Neural cell (in vitro differentiated cells): ENCODE results near the gene DCT. TPM values are rescaled to one million over a fixed set of nuclear protein-coding genes. Genes with fewer than 3 reads are reported as not detected.

Source experiments
- H2AFZ ChIP-seq: fragments of 200-600, 300-800 bp; sonication (generic), shearing (Covaris generic); 2 replicates; pipeline ENCODE4 v1.6.0; 2014; ENCODE audit warnings: low read depth, mild to moderate bottlenecking, antibody characterized with exemption, low read length, moderate library complexity
- H3F3A ChIP-seq: fragments of 200-600 bp; shearing (Covaris generic); 2 replicates; pipeline ENCODE4 v1.6.1; 2016; ENCODE audit warnings: mild to moderate bottlenecking, moderate library complexity, mixed read lengths, antibody characterized with exemption, low read length; ENCODE audit not compliant: insufficient read depth, poor library complexity, severe bottlenecking
- H3K27ac ChIP-seq: fragments of 200-600, 300-800 bp; sonication (generic), shearing (Covaris generic); 2 replicates; pipeline ENCODE4 v1.5.1; 2014; ENCODE audit warnings: mild to moderate bottlenecking, low read length, moderate library complexity
- H3K27me3 ChIP-seq: fragments of 300-800, 200-600 bp; sonication (generic), shearing (Covaris generic); 2 replicates; pipeline ENCODE4 v1.6.0; 2014; ENCODE audit warnings: mild to moderate bottlenecking, low read depth, low read length, moderate library complexity; ENCODE audit not compliant: insufficient read depth
- H3K36me3 ChIP-seq: fragments of 300-800, 200-600 bp; sonication (generic), shearing (Covaris generic); 2 replicates; pipeline ENCODE4 v1.5.1; 2014; ENCODE audit warnings: mild to moderate bottlenecking, antibody characterized with exemption, low read length, moderate library complexity; ENCODE audit not compliant: insufficient read depth
- H3K4me2 ChIP-seq: fragments of 300-800, 200-600 bp; sonication (generic), shearing (Covaris generic); 2 replicates; pipeline ENCODE4 v1.6.0; 2014; ENCODE audit warnings: mild to moderate bottlenecking, low read length
- H3K4me3 ChIP-seq: fragments of 300-800, 200-600 bp; sonication (generic), shearing (Covaris generic); 2 replicates; pipeline ENCODE4 v1.5.1; 2014; ENCODE audit warnings: mild to moderate bottlenecking, low read length, moderate library complexity
- H3K79me2 ChIP-seq: fragments of 200-600 bp; shearing (Covaris generic); replicated peaks from 2 replicates; pipeline ENCODE4 v1.6.0; 2014; ENCODE audit warnings: mild to moderate bottlenecking, low read length, moderate library complexity; ENCODE audit not compliant: insufficient read depth
- H3K9ac ChIP-seq: fragments of 300-800, 200-600 bp; sonication (generic), shearing (Covaris generic); 2 replicates; pipeline ENCODE4 v1.6.1; 2016; ENCODE audit warnings: mild to moderate bottlenecking, low read length, mixed read lengths
- H3K9me2 ChIP-seq: fragments of 200-600 bp; shearing (Covaris generic); 2 replicates; pipeline ENCODE4 v1.6.1; 2016; ENCODE audit warnings: mild to moderate bottlenecking, low read length, mixed read lengths; ENCODE audit not compliant: insufficient read depth
- H3K9me3 ChIP-seq: fragments of 200-600, 300-800 bp; sonication (generic), shearing (Covaris generic); 2 replicates; pipeline ENCODE4 v1.6.1; 2016; ENCODE audit warnings: mild to moderate bottlenecking, mixed run types, low read length, moderate library complexity, mixed read lengths
- H4K20me1 ChIP-seq: fragments of 200-600 bp; shearing (Covaris generic); 2 replicates; pipeline ENCODE4 v1.6.1; 2016; ENCODE audit warnings: mild to moderate bottlenecking, mixed run types; ENCODE audit not compliant: insufficient read depth
- CTCF ChIP-seq: fragments of 450-650 bp; IDR thresholded peaks from 2 replicates; pipeline ENCODE4 v1.5.1; 2014; ENCODE audit warnings: antibody characterized with exemption, mild to moderate bottlenecking, moderate library complexity; ENCODE audit not compliant: poor library complexity, severe bottlenecking
- EP300 ChIP-seq: fragments of 450-650 bp; conservative IDR thresholded peaks from 2 replicates; pipeline ENCODE4 v1.6.1; 2014; ENCODE audit warnings: antibody characterized with exemption, mild to moderate bottlenecking, moderate library complexity; ENCODE audit not compliant: poor library complexity, severe bottlenecking
- EZH2 ChIP-seq: fragments of 200-600, 300-800 bp; shearing (Covaris generic), sonication (generic); IDR thresholded peaks from 2 replicates; pipeline ENCODE4 v1.6.1; 2014; ENCODE audit warnings: antibody characterized with exemption, low read length, borderline replicate concordance, mild to moderate bottlenecking; ENCODE audit not compliant: insufficient read depth, poor library complexity, severe bottlenecking
- MXI1 ChIP-seq: fragments of 450-650 bp; conservative IDR thresholded peaks from 2 replicates; pipeline ENCODE4 v1.6.1; 2014; ENCODE audit warnings: antibody characterized with exemption, mild to moderate bottlenecking; ENCODE audit not compliant: poor library complexity, severe bottlenecking
- POLR2AphosphoS5 ChIP-seq: IDR thresholded peaks from 2 replicates; pipeline ENCODE4 v1.6.1; 2012
- RAD21 ChIP-seq: fragments of 450-650 bp; conservative IDR thresholded peaks from 2 replicates; pipeline ENCODE4 v1.6.1; 2014; ENCODE audit warnings: antibody characterized with exemption, mild to moderate bottlenecking, moderate library complexity
- SMC3 ChIP-seq: fragments of 450-650 bp; conservative IDR thresholded peaks from 2 replicates; pipeline ENCODE4 v1.6.1; 2014; ENCODE audit warnings: antibody characterized with exemption, mild to moderate bottlenecking, moderate library complexity; ENCODE audit not compliant: poor library complexity
- TAF1 ChIP-seq: IDR thresholded peaks from 2 replicates; pipeline ENCODE4 v1.6.1; 2012; ENCODE audit warnings: low read depth
- polyA plus RNA-seq: library from polyadenylated mRNA; depleted of rRNA; stranded (reverse); fragments of >200 nt; gene quantifications from 2 replicates; pipeline ENCODE4 v1.2.3, GENCODE V29; 2014
- TF ChIP-seq, protein P1 (sequence below): IDR thresholded peaks from 2 replicates; pipeline ENCODE4 v1.6.1; 2012; ENCODE audit warnings: borderline replicate concordance

DCT gene
- polyA plus RNA-seq, 1 donor from 2014 or later, result not detected

DNA sequence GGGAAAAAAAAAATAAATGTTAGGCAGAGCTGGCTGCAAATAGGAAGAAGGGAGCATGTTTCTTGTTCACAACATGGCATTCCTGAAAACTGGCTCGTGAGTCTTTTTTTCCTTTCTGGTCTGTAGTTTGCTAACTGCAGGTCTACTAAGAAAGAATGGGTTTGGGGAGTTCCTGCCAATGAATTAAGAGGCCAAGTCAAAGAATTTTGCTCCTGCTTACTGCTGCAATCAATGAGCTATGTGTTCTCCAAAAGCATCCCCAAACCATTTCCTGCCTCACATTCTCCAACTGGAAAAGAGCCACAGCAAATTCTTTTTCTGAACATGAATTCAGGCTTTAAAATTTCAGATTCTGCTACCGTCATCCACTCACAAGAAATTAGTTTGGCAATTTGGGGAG lies 88.6 kb downstream of the DCT start:
- H3K4me2 ChIP-seq, result no peak overlapping the region
- no peaks in the 10 kb centered on the region for H3K27me3 ChIP-seq
- no peaks in the 10 kb centered on the region for H3F3A ChIP-seq
- no peak overlapping the region for H2AFZ ChIP-seq
- H3K4me3 ChIP-seq, result no peak overlapping the region
- H3K79me2 ChIP-seq, result no peaks in the 10 kb centered on the region
- no peaks in the 10 kb centered on the region for H4K20me1 ChIP-seq
- no peaks in the 10 kb centered on the region for H3K9me3 ChIP-seq
- TF ChIP-seq EP300 (no peak), POLR2AphosphoS5 (no peak), TAF1 (no peak), CTCF (no peak), RAD21 (no peak), EZH2 (no peak), SMC3 (no peak), MXI1 (no peak)
- TF ChIP-seq, protein P1, sequence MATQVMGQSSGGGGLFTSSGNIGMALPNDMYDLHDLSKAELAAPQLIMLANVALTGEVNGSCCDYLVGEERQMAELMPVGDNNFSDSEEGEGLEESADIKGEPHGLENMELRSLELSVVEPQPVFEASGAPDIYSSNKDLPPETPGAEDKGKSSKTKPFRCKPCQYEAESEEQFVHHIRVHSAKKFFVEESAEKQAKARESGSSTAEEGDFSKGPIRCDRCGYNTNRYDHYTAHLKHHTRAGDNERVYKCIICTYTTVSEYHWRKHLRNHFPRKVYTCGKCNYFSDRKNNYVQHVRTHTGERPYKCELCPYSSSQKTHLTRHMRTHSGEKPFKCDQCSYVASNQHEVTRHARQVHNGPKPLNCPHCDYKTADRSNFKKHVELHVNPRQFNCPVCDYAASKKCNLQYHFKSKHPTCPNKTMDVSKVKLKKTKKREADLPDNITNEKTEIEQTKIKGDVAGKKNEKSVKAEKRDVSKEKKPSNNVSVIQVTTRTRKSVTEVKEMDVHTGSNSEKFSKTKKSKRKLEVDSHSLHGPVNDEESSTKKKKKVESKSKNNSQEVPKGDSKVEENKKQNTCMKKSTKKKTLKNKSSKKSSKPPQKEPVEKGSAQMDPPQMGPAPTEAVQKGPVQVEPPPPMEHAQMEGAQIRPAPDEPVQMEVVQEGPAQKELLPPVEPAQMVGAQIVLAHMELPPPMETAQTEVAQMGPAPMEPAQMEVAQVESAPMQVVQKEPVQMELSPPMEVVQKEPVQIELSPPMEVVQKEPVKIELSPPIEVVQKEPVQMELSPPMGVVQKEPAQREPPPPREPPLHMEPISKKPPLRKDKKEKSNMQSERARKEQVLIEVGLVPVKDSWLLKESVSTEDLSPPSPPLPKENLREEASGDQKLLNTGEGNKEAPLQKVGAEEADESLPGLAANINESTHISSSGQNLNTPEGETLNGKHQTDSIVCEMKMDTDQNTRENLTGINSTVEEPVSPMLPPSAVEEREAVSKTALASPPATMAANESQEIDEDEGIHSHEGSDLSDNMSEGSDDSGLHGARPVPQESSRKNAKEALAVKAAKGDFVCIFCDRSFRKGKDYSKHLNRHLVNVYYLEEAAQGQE, result no peak
- H3K27ac ChIP-seq, result no peak overlapping the region
- H3K36me3 ChIP-seq, result no peaks in the 10 kb centered on the region
- H3K9ac ChIP-seq, result no peak overlapping the region
- no peaks in the 10 kb centered on the region for H3K9me2 ChIP-seq

- H3K4me2 ChIP-seq, result no peak overlapping the region
- H2AFZ ChIP-seq, result no peak overlapping the region
- H3K27me3 ChIP-seq, result no peaks in the 10 kb centered on the region
- H3K9ac ChIP-seq, result no peak overlapping the region
- H4K20me1 ChIP-seq, result no peaks in the 10 kb centered on the region
- no peak overlapping the region for H3K4me3 ChIP-seq
- H3K9me2 ChIP-seq, result no peaks in the 10 kb centered on the region
- H3F3A ChIP-seq, result no peaks in the 10 kb centered on the region
- H3K79me2 ChIP-seq, result no peaks in the 10 kb centered on the region
- H3K9me3 ChIP-seq, result no peaks in the 10 kb centered on the region
- H3K36me3 ChIP-seq, result no peaks in the 10 kb centered on the region
- no peak overlapping the region for H3K27ac ChIP-seq
- no peak for TF ChIP-seq CTCF
- TF ChIP-seq RAD21, result no peak
- TF ChIP-seq EZH2, result no peak
- TF ChIP-seq MXI1, result no peak
- TF ChIP-seq POLR2AphosphoS5, result no peak
- no peak for TF ChIP-seq SMC3
- TF ChIP-seq, protein P1, result no peak
- TF ChIP-seq EP300, result no peak
- TF ChIP-seq TAF1, result no peak
Observed at GRCh38 chr13:94389604-94390351, 89.7 kb downstream of the DCT start.
